K562 (cell line): ENCODE results near the gene NEUROD4. TPM values are rescaled to one million over a fixed set of nuclear protein-coding genes. Genes with fewer than 3 reads are reported as not detected.

Experiments used
- CTCF ChIP-seq, 3 experiments: IDR thresholded peaks in 2 of 3; conservative IDR thresholded peaks in 1 of 3; 2 replicates each; pipeline ENCODE4 v1.5.1; 2011 to 2012; ENCODE audit warnings: low read length in 3 of 3, mild to moderate bottlenecking in 3 of 3, control low read depth in 2 of 3, improper control_type of control experiment in 1 of 3, inconsistent platforms in 1 of 3, low read depth in 1 of 3, mixed read lengths in 1 of 3, moderate library complexity in 1 of 3; ENCODE audit not compliant: insufficient read depth in 2 of 3
- KDM1A ChIP-seq, 2 experiments: fragments of 450-650 bp; IDR thresholded peaks; 2 replicates each; pipeline ENCODE4 v1.6.1; 2016; ENCODE audit warnings: mild to moderate bottlenecking in 2 of 2
- PHB2 ChIP-seq: fragments of 450-650 bp; IDR thresholded peaks from 2 replicates; pipeline ENCODE4 v1.6.1; 2017; ENCODE audit warnings: low read depth
- PHF21A ChIP-seq: fragments of 450-650 bp; IDR thresholded peaks from 2 replicates; pipeline ENCODE4 v1.6.1; 2017; ENCODE audit warnings: low read depth, borderline replicate concordance
- POLR2H ChIP-seq: IDR thresholded peaks from 2 replicates; pipeline ENCODE4 v1.6.1; 2016; ENCODE audit warnings: missing genetic modification characterization, low read depth, mild to moderate bottlenecking, control low read depth, missing compliant biosample characterization, moderate library complexity
- RAD21 ChIP-seq, 2 experiments: fragments of 250-450 bp in 1 of 2; fragments of 450-650 bp in 1 of 2; sonication (Bioruptor Pico) in 1 of 2; formaldehyde crosslinking in 1 of 2; IDR thresholded peaks in 1 of 2; conservative IDR thresholded peaks in 1 of 2; 2 replicates each; pipeline versions ENCODE4 v1.4.0 to v1.8.0; 2020 to 2022; ENCODE audit warnings: mild to moderate bottlenecking in 2 of 2, moderate library complexity in 1 of 2
- RCOR1 ChIP-seq, 2 experiments: IDR thresholded peaks; 2 replicates each; pipeline ENCODE4 v1.6.1; 2012; ENCODE audit warnings: low read depth in 2 of 2, low read length in 2 of 2, borderline replicate concordance in 1 of 2, improper control_type of control experiment in 1 of 2
- SMC3 ChIP-seq: conservative IDR thresholded peaks from 2 replicates; pipeline ENCODE4 v1.6.1; 2011; ENCODE audit warnings: low read depth, low read length, improper control_type of control experiment; ENCODE audit not compliant: insufficient read depth
- STAG1 ChIP-seq: sonication (generic); formaldehyde crosslinking; IDR thresholded peaks from 2 replicates; pipeline ENCODE4 v1.5.0; 2020; ENCODE audit warnings: missing genetic modification reagents, borderline replicate concordance
- THRAP3 ChIP-seq: fragments of 450-650 bp; IDR thresholded peaks from 2 replicates; pipeline ENCODE4 v1.6.1; 2016; ENCODE audit warnings: mild to moderate bottlenecking, inconsistent platforms, borderline replicate concordance
- polyA plus RNA-seq, 8 experiments: library from polyadenylated mRNA; depleted of rRNA in 4 of 8; stranded (reverse) in 5 of 8; unstranded in 3 of 8; fragments of >200 nt; fragmentation: Nextera tagmentation in 2 of 8; fragmentation: Illumina TruSeq in 1 of 8; extraction: Ambion mirVana in 2 of 8; extraction: Trizol in 1 of 8; gene quantifications; 2 replicates each; pipeline versions ENCODE4 v1.2.1 to v1.2.3, GENCODE V29; 2011 to 2014; ENCODE audit warnings: inconsistent platforms in 1 of 8, missing spikeins in 1 of 8
- total RNA-seq, 7 experiments: library from RNA; depleted of rRNA in 6 of 7; stranded (reverse); fragments of >200 nt in 6 of 7; fragmentation: Illumina TruSeq in 2 of 7; extraction: Trizol in 2 of 7; gene quantifications; 2 replicates each; pipeline versions ENCODE4 v1.2.1 to v1.2.3, GENCODE V29; 2011 to 2021; ENCODE audit warnings: low replicate concordance in 1 of 7
- TF ChIP-seq, protein P1 (sequence below): fragments of 450-650 bp; formaldehyde crosslinking; IDR thresholded peaks from 2 replicates; pipeline ENCODE4 v1.4.0; 2020; ENCODE audit warnings: mild to moderate bottlenecking, moderate library complexity

The NEUROD4 gene
- total and polyA plus RNA-seq, 9 of the 15 experiments (the other 6 are each of a cell fraction or from before 2014, with no cell fraction given) = not detected

- TF ChIP-seq, protein P1, sequence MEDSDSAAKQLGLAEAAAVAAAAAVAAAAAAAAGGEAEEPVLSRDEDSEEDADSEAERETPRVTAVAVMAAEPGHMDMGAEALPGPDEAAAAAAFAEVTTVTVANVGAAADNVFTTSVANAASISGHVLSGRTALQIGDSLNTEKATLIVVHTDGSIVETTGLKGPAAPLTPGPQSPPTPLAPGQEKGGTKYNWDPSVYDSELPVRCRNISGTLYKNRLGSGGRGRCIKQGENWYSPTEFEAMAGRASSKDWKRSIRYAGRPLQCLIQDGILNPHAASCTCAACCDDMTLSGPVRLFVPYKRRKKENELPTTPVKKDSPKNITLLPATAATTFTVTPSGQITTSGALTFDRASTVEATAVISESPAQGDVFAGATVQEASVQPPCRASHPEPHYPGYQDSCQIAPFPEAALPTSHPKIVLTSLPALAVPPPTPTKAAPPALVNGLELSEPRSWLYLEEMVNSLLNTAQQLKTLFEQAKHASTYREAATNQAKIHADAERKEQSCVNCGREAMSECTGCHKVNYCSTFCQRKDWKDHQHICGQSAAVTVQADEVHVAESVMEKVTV = peak; percentile 84
- TF ChIP-seq THRAP3 = no peak
- TF ChIP-seq POLR2H (tag) = 0 out of 2 replicates have a peak, but pooled peaks have one; percentile 21
- peak; percentile 92 to 95 for TF ChIP-seq RAD21 (CRISPR knock-in tag; conservative IDR thresholded peaks at IDR 0.05 in 1 of 2, IDR thresholded peaks at IDR 0.05 in 1 of 2)
- peak; percentile 86 for TF ChIP-seq SMC3
- TF ChIP-seq PHB2 = no peak
- peak; percentile 63; the same call in 1 of the 2 replicates for TF ChIP-seq PHF21A
- TF ChIP-seq CTCF (IDR thresholded peaks at IDR 0.05 in 2 of 3, conservative IDR thresholded peaks at IDR 0.05 in 1 of 3; ENCODE audit: insufficient read depth in 2 of 3, low read depth in 1 of 3, low read length in 3 of 3) = peak; percentile 80 to 92 (median 81)
- peak in 1 of 2 experiments; percentile 48; a peak in 1 of 4 replicates for TF ChIP-seq RCOR1 (IDR thresholded peaks at IDR 0.05; ENCODE audit: borderline replicate concordance in 1 of 2, low read depth in 2 of 2, low read length in 2 of 2)
- peak; percentile 49; the same call in 1 of the 2 replicates for TF ChIP-seq STAG1 (CRISPR knock-in tag)
- TF ChIP-seq KDM1A (IDR thresholded peaks at IDR 0.05) = 0 out of 4 replicates have a peak, but pooled peaks of 1 of the 2 experiments have one; percentile 9
These were observed 53.6 kb downstream of the NEUROD4 start (continued) for GRCh38 chr12:55073043-55074022.
